Heart left ventricle (tissue), 16 donors: ENCODE measurements around the gene CLEC4C. TPM values are rescaled to one million over a fixed set of nuclear protein-coding genes. Genes with fewer than 3 reads are reported as not detected.
"Not testable (repeated sequence)": the region's sequence is repeated elsewhere in the genome, so short reads cannot be mapped to it uniquely, and the experiment has no call there.

Experiments used
- ATAC-seq, 4 donors: fragments of 200-7000 bp; cut with Tn5 transposase; one replicate each; pipeline ENCODE4 v1.9.1; 2020 to 2022; ENCODE audit warnings: moderate library complexity in 4 of 4, mild to moderate bottlenecking in 3 of 4, moderate number of reproducible peaks in 1 of 4
- DNase-seq, 5 donors: peaks; one replicate each; pipeline ENCODE4 v3.0.0-alpha.2; 2020
- H3K27ac ChIP-seq, 12 donors: fragments of 200-600 bp; sonication (generic) in 4 of 12; one replicate each; pipeline versions ENCODE4 v1.5.0 to v1.8.0; 2016 to 2022; ENCODE audit warnings: mild to moderate bottlenecking in 2 of 12
- H3K27me3 ChIP-seq, 9 donors: fragments of 200-600 bp; sonication (generic) in 2 of 9; one replicate each; pipeline versions ENCODE4 v1.5.1 to v1.8.0; 2016 to 2022; ENCODE audit warnings: mild to moderate bottlenecking in 3 of 9
- H3K36me3 ChIP-seq, 9 donors: fragments of 200-600 bp; sonication (generic) in 2 of 9; one replicate each; pipeline versions ENCODE4 v1.5.0 to v1.8.0; 2018 to 2022; ENCODE audit warnings: mild to moderate bottlenecking in 2 of 9
- H3K4me1 ChIP-seq, 12 donors: fragments of 200-600 bp; sonication (generic) in 4 of 12; one replicate each; pipeline versions ENCODE4 v1.5.0 to v1.8.0; 2016 to 2022; ENCODE audit warnings: mild to moderate bottlenecking in 3 of 12
- H3K4me3 ChIP-seq, 12 donors: fragments of 200-600 bp; sonication (generic) in 4 of 12; one replicate each; pipeline versions ENCODE4 v1.5.0 to v1.8.0; 2017 to 2022; ENCODE audit warnings: mild to moderate bottlenecking in 9 of 12, moderate library complexity in 4 of 12
- H3K9me3 ChIP-seq, 12 donors: fragments of 200-600 bp; sonication (generic) in 4 of 12; one replicate each; pipeline versions ENCODE4 v1.5.0 to v1.8.0; 2016 to 2022; ENCODE audit warnings: mild to moderate bottlenecking in 1 of 12
- POLR2A ChIP-seq, 2 donors: fragments of 450-650 bp; IDR thresholded peaks; one replicate each; pipeline ENCODE4 v1.6.1; 2017; ENCODE audit warnings: antibody characterized with exemption in 2 of 2, mild to moderate bottlenecking in 2 of 2, moderate library complexity in 2 of 2
- WGBS, 4 donors: extraction: QIAGEN DNeasy Blood & Tissue Kit in 2 of 4; methylation state at CpG; one replicate each; pipeline versions ENCODE4 v1.1.5 to v1.1.7; 2013 to 2018; 5-methylcytosine and 5-hydroxymethylcytosine counted together
- intact Hi-C, 10 donors: fragments of 100-400 bp; cut with DNase I; formaldehyde crosslinking; loops; one replicate each; pipeline versions ENCODE4 v1.11.1 to v1.14.2; 2022
- polyA plus RNA-seq, 2 donors: library from polyadenylated mRNA; stranded (reverse); fragments of 200-250 nt; gene quantifications; one replicate each; pipeline ENCODE4 v1.2.3, GENCODE V29; 2013
- total RNA-seq, 9 donors: library from RNA; depleted of rRNA in 2 of 9; stranded (reverse); fragments of >200 nt in 2 of 9; fragmentation: NEBNext Ultra II Directional in 3 of 9; extraction: Animal tissue kit (Norgen Biotek cat#: 25700) in 3 of 9; gene quantifications; one replicate each; pipeline versions ENCODE4 v1.1.0 to v1.2.4, GENCODE V29; 2016 to 2023
- TF ChIP-seq, protein P1 (sequence below), 12 donors: fragments of 200-600 bp; sonication (generic) in 4 of 12; IDR thresholded peaks; one replicate each; pipeline versions ENCODE4 v1.5.0 to v1.8.0; 2018 to 2022; ENCODE audit warnings: antibody characterized with exemption in 12 of 12, mild to moderate bottlenecking in 5 of 12
- donor health status: ischemic (EF 13 %, LVEDD 7.1; RV severe dilation, severe dysfunction).
- donor health status: healthy with polysubstance abuse.
- donor health status: DM: no; HTN: yes; CAD: no.
- donor health status: DM: no; HTN: no; CAD: no.
- donor health status: ischemic (EF 25% LVEDD 6.9; RV normal size, moderate dysfunction).
- donor health status: ischemic (EF 25% LVEDD 5.7; RV mildly dilated, moderate dysfunction).
- donor health status: healthy.
- donor health status: DM: yes; HTN: yes; CAD: no.
- donor health status: ischemic (EF 35%, LVEDD 5.7; RV mildly dilated, moderate dysfunction).
- donor health status: nonischemic (EF 11% LVEDD 7.7; RV severe dilation, severe dysfunction).
- donor health status: DM: yes; HTN: yes; CAD: no.
- donor health status: PGD.
- donor health status: ischemic (EF 29% LVEDD 5.4; RV normal size, mild dysfunction).
- donor health status: nonischemic (EF 23%, LVEDD 6.1; RV moderate dilation, normal function).

Gene CLEC4C
- total and polyA plus RNA-seq, 11 donors, result not detected

DNA sequence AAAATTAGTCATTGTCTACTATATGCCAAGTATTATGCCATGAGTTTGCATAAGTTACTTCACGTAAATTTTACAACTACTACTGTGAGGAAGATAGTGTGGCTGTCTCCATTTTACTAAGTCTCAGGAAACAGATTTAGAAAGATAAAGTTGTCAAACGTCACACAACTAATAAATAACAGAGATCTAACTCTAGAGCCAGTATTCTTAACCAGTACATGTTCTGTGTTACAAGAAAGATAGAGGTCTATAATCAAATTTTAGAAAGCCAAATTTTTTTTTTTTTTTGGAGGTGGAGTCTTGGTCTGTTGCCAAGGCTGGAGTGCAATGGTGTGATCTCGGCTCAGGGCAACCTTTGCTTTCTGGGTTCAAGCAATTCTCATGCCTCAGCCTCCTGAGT lies 14.2 kb downstream of the CLEC4C start:
- no peaks in the 10 kb centered on the region for H3K27me3 ChIP-seq
- 49 to 67% (median 58%) methylated on average over 3 of the region's 3 CpGs for WGBS, 4 donors
- no peaks in the 10 kb centered on the region for H3K36me3 ChIP-seq
- H3K4me1 ChIP-seq, result no peaks in the 10 kb centered on the region
- intact Hi-C loops, result no loop called here
- no peak overlapping the region for H3K27ac ChIP-seq
- ATAC-seq, result no peak
- TF ChIP-seq, protein P1, sequence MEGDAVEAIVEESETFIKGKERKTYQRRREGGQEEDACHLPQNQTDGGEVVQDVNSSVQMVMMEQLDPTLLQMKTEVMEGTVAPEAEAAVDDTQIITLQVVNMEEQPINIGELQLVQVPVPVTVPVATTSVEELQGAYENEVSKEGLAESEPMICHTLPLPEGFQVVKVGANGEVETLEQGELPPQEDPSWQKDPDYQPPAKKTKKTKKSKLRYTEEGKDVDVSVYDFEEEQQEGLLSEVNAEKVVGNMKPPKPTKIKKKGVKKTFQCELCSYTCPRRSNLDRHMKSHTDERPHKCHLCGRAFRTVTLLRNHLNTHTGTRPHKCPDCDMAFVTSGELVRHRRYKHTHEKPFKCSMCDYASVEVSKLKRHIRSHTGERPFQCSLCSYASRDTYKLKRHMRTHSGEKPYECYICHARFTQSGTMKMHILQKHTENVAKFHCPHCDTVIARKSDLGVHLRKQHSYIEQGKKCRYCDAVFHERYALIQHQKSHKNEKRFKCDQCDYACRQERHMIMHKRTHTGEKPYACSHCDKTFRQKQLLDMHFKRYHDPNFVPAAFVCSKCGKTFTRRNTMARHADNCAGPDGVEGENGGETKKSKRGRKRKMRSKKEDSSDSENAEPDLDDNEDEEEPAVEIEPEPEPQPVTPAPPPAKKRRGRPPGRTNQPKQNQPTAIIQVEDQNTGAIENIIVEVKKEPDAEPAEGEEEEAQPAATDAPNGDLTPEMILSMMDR (IDR thresholded peaks at IDR 0.05), result no peak
- no peak for TF ChIP-seq POLR2A (IDR thresholded peaks at IDR 0.05)
- DNase-seq, result no peak
- H3K4me3 ChIP-seq, result no peak overlapping the region
- no peaks in the 10 kb centered on the region for H3K9me3 ChIP-seq

DNA sequence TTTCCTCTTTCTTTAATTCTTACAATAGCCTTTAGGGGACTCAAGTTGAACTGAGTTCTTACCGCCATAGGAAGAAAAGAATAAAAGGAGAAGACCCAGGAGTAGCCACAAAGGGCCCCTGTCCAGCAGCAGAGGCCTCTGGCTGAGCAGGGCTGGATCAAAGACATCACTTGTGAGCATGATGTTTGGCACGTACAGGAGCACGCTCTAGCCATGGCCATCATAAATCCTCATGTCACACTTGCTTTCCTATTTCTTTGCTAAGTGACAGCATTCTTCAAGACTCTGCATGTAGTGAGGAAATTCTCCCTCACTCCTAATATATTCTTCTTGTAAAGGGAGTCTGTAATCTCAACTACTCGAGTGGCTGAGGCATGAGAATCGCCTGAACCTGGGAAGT lies 15.7 kb downstream of the CLEC4C start:
- no peaks in the 10 kb centered on the region for H3K27me3 ChIP-seq
- ATAC-seq (no peak), DNase-seq (no peak)
- H3K4me1 ChIP-seq, result no peaks in the 10 kb centered on the region
- H3K36me3 ChIP-seq, result no peaks in the 10 kb centered on the region
- no peaks in the 10 kb centered on the region for H3K9me3 ChIP-seq
- intact Hi-C loops, result no loop called here
- no peak for TF ChIP-seq POLR2A (IDR thresholded peaks at IDR 0.05)
- TF ChIP-seq, protein P1 (IDR thresholded peaks at IDR 0.05), result no peak
- H3K27ac ChIP-seq, result no peak overlapping the region
- whole genome bisulfite sequencing, 4 donors, result 29 to 34% (median 33%) methylated on average over 5 of the region's 5 CpGs
- H3K4me3 ChIP-seq, result no peak overlapping the region

DNA sequence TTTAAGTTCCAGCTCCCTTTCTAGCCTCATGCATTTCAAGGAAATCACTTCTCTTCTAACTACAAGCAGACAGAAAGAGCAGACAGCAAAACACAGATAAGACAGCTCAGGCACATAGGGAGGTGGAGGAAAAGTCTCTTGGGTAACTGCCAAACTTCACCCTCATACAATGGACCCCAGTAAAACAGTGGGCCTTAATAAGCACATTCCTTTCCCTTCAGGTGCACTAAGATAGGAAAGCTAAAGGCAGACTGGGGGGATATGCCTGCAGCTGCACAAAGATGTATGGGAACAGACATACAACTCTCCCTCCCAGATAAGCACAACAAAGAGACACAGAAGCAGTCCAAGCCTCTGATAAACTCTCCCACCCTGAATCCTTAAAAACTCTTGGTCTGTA lies 16.2 kb downstream of the CLEC4C start:
- H3K36me3 ChIP-seq, intact Hi-C loops, H3K27me3 ChIP-seq, DNase-seq, ATAC-seq, H3K4me3 ChIP-seq, H3K27ac ChIP-seq, H3K9me3 ChIP-seq, H3K4me1 ChIP-seq: not testable (repeated sequence)

DNA sequence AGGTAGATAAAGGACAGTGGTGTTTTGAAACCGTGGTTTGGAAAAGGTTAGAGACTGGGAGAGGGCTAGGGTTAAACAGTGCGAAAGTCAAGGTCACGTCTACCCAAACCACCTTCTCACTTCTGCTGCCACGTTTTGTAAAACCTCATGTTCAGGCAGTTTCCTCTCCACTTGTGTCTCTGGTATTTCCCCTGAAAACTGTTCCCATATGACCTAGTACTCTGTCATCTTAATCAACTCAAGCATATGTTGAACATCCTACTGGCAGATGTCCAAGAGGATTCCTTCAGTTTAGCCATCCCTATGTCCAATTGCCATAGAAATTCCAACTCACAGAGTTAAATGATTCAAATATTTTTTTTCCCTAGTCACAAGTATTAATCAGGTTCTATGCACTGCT lies 17.4 kb downstream of the CLEC4C start:
- TF ChIP-seq, protein P1 (IDR thresholded peaks at IDR 0.05), result no peak
- no peak for TF ChIP-seq POLR2A (IDR thresholded peaks at IDR 0.05)
- H3K9me3 ChIP-seq, result peaks cover 0 to 4% (median 0%) of the 10 kb centered on the region in 12 donors
- DNase-seq, result no peak
- peaks cover 0 to 12% (median 0%) of the 10 kb centered on the region in 9 donors for H3K27me3 ChIP-seq
- no peak overlapping the region for H3K27ac ChIP-seq
- 36 to 45% (median 43%) methylated on average over 4 of the region's 4 CpGs for WGBS, 4 donors
- H3K36me3 ChIP-seq, result no peaks in the 10 kb centered on the region
- ATAC-seq, result no peak
- H3K4me3 ChIP-seq, result no peak overlapping the region
- no peaks in the 10 kb centered on the region for H3K4me1 ChIP-seq
- intact Hi-C loops, result no loop called here

DNA sequence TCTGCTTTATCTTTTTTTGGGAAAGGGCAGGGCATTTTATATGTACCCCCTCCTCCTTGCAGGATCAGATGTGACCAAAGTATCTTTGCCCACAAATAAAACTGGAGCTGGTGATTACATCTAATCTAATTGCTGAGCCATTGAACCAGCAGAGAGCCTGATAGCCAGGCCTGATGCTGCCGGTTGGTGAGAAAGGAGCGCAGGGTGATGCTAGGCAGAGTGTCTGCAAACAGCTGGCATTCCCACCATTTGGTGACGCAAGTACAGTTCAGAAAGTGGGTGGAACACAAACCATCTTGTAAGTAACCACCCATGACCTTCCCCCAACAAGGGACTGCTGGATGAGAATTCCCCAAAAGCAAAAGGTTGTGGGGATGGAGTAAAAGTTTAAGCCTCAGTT lies 23.2 kb downstream of the CLEC4C start:
- no peak for ATAC-seq
- Histone ChIP-seq H3K36me3 (no peaks in the 10 kb centered on the region), H3K9me3 (peaks cover 0 to 4% (median 0%) of the 10 kb centered on the region in 12 donors), H3K27me3 (peaks cover 0 to 26% (median 0%) of the 10 kb centered on the region in 9 donors), H3K27ac (no peak overlapping the region), H3K4me1 (no peaks in the 10 kb centered on the region), H3K4me3 (no peak overlapping the region)
- no peak for DNase-seq
- intact Hi-C loops, result no loop called here
- 44 to 63% (median 54%) methylated on average over 3 of the region's 3 CpGs for WGBS, 4 donors
- TF ChIP-seq, protein P1 (IDR thresholded peaks at IDR 0.05), result no peak
- TF ChIP-seq POLR2A (IDR thresholded peaks at IDR 0.05), result no peak
